SK-N-SH (cell line): ENCODE measurements around the gene ARID3A. TPM values are rescaled to one million over a fixed set of nuclear protein-coding genes. Genes with fewer than 3 reads are reported as not detected.

Source experiments
- CTCF ChIA-PET: fragments of 300-600, 350-600 bp; formaldehyde crosslinking; extraction: SDS; loops from one replicate; lab custom pipeline; 2021; lab: Yijun Ruan, JAX
- POLR2A ChIA-PET: fragments of 350-600 bp; sonication (Branson Sonifier 250); formaldehyde crosslinking; extraction: SDS; loops from one replicate; lab custom pipeline; 2020; ENCODE audit warnings: antibody characterized with exemption, inconsistent platforms; lab: Yijun Ruan, JAX
- DNase-seq: peaks from one replicate; pipeline ENCODE4 v3.0.0; 2012
- H2AFZ ChIP-seq: fragments of 200-600 bp; sonication (generic); 2 replicates; pipeline ENCODE4 v1.8.1; 2016; ENCODE audit warnings: antibody characterized with exemption, mild to moderate bottlenecking, low read depth
- H3F3A ChIP-seq: fragments of 200-600 bp; sonication (generic); replicated peaks from 2 replicates; pipeline ENCODE3; 2016; ENCODE audit warnings: antibody characterized with exemption, mild to moderate bottlenecking; ENCODE audit not compliant: insufficient read depth
- H3K27ac ChIP-seq, 2 experiments: fragments of 200-500 bp in 1 of 2; fragments of 200-600 bp in 1 of 2; sonication (Bioruptor generic) in 1 of 2; sonication (generic), shearing (Covaris generic) in 1 of 2; 2 replicates each; pipeline versions ENCODE4 v1.5.1 to v1.6.1; 2014 to 2016; ENCODE audit warnings: low read depth in 2 of 2, inconsistent platforms in 1 of 2, low read length in 1 of 2, mild to moderate bottlenecking in 1 of 2, mixed read lengths in 1 of 2
- H3K27me3 ChIP-seq: fragments of 200-600 bp; sonication (generic), shearing (Covaris generic); 2 replicates; pipeline ENCODE4 v1.6.1; 2016; ENCODE audit warnings: mixed run types; ENCODE audit not compliant: insufficient read depth
- H3K36me3 ChIP-seq, 2 experiments: fragments of 200-500 bp in 1 of 2; fragments of 200-600 bp in 1 of 2; sonication (Bioruptor generic) in 1 of 2; sonication (generic) in 1 of 2; replicated peaks in 1 of 2; 2 replicates each; pipeline versions ENCODE3 to v1.5.1; 2014 to 2016; ENCODE audit warnings: low read length in 1 of 2, mild to moderate bottlenecking in 1 of 2; ENCODE audit not compliant: insufficient read depth in 2 of 2, control insufficient read depth in 1 of 2
- H3K4me1 ChIP-seq, 2 experiments: fragments of 200-500 bp in 1 of 2; fragments of 200-600 bp in 1 of 2; sonication (Bioruptor generic) in 1 of 2; sonication (generic), shearing (Covaris generic) in 1 of 2; 2 replicates each; pipeline versions ENCODE4 v1.5.1 to v1.6.1; 2014 to 2016; ENCODE audit warnings: low read depth in 1 of 2, low read length in 1 of 2, mixed run types in 1 of 2; ENCODE audit not compliant: insufficient read depth in 2 of 2, control insufficient read depth in 1 of 2
- H3K4me2 ChIP-seq: fragments of 200-600 bp; sonication (generic), shearing (Covaris generic); 2 replicates; pipeline ENCODE4 v1.6.1; 2017; ENCODE audit warnings: mixed run types
- H3K4me3 ChIP-seq, 2 experiments: fragments of 200-500 bp in 1 of 2; fragments of 200-600 bp in 1 of 2; sonication (Bioruptor generic) in 1 of 2; sonication (generic), shearing (Covaris generic) in 1 of 2; 2 replicates each; pipeline versions ENCODE4 v1.5.1 to v1.8.1; 2014 to 2016; ENCODE audit warnings: low read depth in 2 of 2, inconsistent platforms in 1 of 2, low read length in 1 of 2, mild to moderate bottlenecking in 1 of 2, mixed read lengths in 1 of 2, moderate library complexity in 1 of 2
- H3K79me2 ChIP-seq: fragments of 200-600 bp; sonication (generic); 2 replicates; pipeline ENCODE4 v1.8.1; 2017; ENCODE audit warnings: mild to moderate bottlenecking; ENCODE audit not compliant: insufficient read depth
- H3K9ac ChIP-seq: fragments of 200-600 bp; sonication (generic); 2 replicates; pipeline ENCODE4 v1.6.1; 2017; ENCODE audit warnings: mixed run types
- H3K9me2 ChIP-seq: fragments of 200-600 bp; sonication (generic); 2 replicates; pipeline ENCODE4 v1.6.1; 2017; ENCODE audit warnings: mixed run types
- H3K9me3 ChIP-seq: fragments of 200-600 bp; sonication (generic); 2 replicates; pipeline ENCODE4 v1.6.1; 2017; ENCODE audit warnings: mixed run types, mild to moderate bottlenecking, moderate library complexity
- H4K20me1 ChIP-seq: fragments of 200-600 bp; sonication (generic); 2 replicates; pipeline ENCODE4 v1.6.1; 2017; ENCODE audit warnings: mild to moderate bottlenecking, mixed run types; ENCODE audit not compliant: insufficient read depth
- EP300 ChIP-seq, 2 experiments: IDR thresholded peaks; 2 replicates each; pipeline versions ENCODE4 v1.4.0 to v1.6.1; 2012; ENCODE audit warnings: borderline replicate concordance in 1 of 2, low read depth in 1 of 2, low read length in 1 of 2
- EZH2phosphoT487 ChIP-seq: fragments of 200-600 bp; sonication (generic); IDR thresholded peaks from 2 replicates; pipeline ENCODE4 v1.6.1; 2017; ENCODE audit warnings: low read depth, mixed run types, mild to moderate bottlenecking, antibody characterized with exemption, moderate library complexity, borderline replicate concordance
- FOSL2 ChIP-seq: IDR thresholded peaks from 2 replicates; pipeline ENCODE4 v1.4.0; 2012; ENCODE audit warnings: low read depth, mild to moderate bottlenecking, moderate library complexity, borderline replicate concordance
- MEF2A ChIP-seq: IDR thresholded peaks from 2 replicates; pipeline ENCODE4 v1.4.0; 2012; ENCODE audit warnings: low read depth, borderline replicate concordance
- NFIC ChIP-seq: IDR thresholded peaks from 2 replicates; pipeline ENCODE4 v1.4.0; 2012; ENCODE audit warnings: borderline replicate concordance
- NRF1 ChIP-seq: IDR thresholded peaks from 2 replicates; pipeline ENCODE4 v1.6.1; 2012; ENCODE audit warnings: low read depth, mild to moderate bottlenecking, low read length
- POLR2AphosphoS5 ChIP-seq: IDR thresholded peaks from 2 replicates; pipeline ENCODE4 v1.6.1; 2012; ENCODE audit warnings: low read depth, low read length
- TCF12 ChIP-seq: IDR thresholded peaks from 2 replicates; pipeline ENCODE4 v1.4.0; 2012
- YY1 ChIP-seq: IDR thresholded peaks from 2 replicates; pipeline ENCODE4 v1.4.0; 2012; ENCODE audit warnings: low read depth, mild to moderate bottlenecking
- WGBS: methylation state at CpG from one replicate; pipeline ENCODE4 v1.1.6; 2017; ENCODE audit warnings: low lambda C conversion rate; 5-methylcytosine and 5-hydroxymethylcytosine counted together
- polyA plus RNA-seq, 3 experiments: library from polyadenylated mRNA; depleted of rRNA; stranded (reverse); fragments of >200 nt; gene quantifications; 2 replicates each; pipeline ENCODE4 v1.2.3, GENCODE V29; 2012
- TF ChIP-seq, protein P1 (sequence below): fragments of 200-600 bp; sonication (generic); IDR thresholded peaks from 2 replicates; pipeline ENCODE4 v1.6.1; 2017; ENCODE audit warnings: antibody characterized with exemption, mild to moderate bottlenecking, moderate library complexity
- TF ChIP-seq, protein P2 (sequence below): IDR thresholded peaks from 2 replicates; pipeline ENCODE4 v1.4.0; 2012; ENCODE audit warnings: low read depth, borderline replicate concordance
- TF ChIP-seq, protein P3 (sequence below): IDR thresholded peaks from 2 replicates; pipeline ENCODE4 v1.6.1; 2012; ENCODE audit warnings: mild to moderate bottlenecking, low read depth, low read length, moderate library complexity
- TF ChIP-seq, protein P4 (sequence below): IDR thresholded peaks from 2 replicates; pipeline ENCODE4 v1.4.0; 2012; ENCODE audit warnings: low read depth
- TF ChIP-seq, protein P5 (sequence below): fragments of 150-350 bp; IDR thresholded peaks from 2 replicates; pipeline ENCODE4 v1.6.1; 2017; ENCODE audit warnings: antibody characterized with exemption, low read length, low read depth, borderline replicate concordance
- TF ChIP-seq, protein P6 (sequence below): IDR thresholded peaks from 2 replicates; pipeline ENCODE4 v1.4.0; 2012; ENCODE audit warnings: low read depth, borderline replicate concordance

The ARID3A gene
- polyA plus RNA-seq, 1 of the 3 experiments (the other 2 are of a cell fraction), result 8.6 TPM

DNA sequence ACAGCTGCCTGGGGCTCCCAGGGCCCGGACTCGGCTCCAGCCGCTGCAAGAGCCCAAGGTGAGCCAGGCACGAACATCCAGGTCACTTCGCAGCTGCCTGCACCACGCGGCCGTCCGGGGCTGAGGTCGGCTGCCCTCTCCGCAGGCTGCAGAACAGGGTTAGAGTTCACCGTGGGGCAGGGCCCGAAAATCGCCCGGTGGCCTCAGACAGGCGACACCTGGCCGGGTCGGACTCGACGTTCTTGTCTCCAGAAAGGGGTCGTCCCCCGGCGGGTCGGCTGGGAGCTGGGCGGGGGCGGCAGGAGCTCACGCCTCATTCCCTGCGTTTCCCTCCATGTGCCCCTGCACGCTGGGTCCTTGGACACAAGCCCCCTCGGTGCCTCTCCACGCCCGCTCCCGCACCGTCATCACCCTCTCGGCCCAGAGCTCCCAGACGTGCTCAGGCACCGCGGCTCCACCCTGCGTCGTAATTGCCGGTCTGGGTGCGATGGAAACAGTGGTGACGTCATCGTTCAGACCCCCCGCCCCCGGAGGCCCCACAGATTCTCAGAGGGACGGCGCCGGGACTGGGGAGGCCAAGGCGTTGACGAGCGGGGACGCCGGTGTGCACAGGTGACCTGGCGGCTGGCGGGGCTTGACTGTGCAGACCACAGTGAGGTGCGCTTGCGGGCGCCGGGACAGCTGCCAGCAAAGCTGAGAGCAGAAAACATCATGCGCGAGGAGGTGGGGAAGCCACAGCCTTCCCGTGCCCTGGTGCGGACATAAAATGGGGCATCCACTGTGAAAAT, 70.4 kb downstream of the ARID3A start:
- no peak overlapping the region for H2AFZ ChIP-seq
- peaks cover 0 to 21% of the 10 kb centered on the region in 2 experiments for H3K36me3 ChIP-seq
- H4K20me1 ChIP-seq, result 0 out of 2 replicates have a peak, but pooled peaks cover 6% of the 10 kb centered on the region
- POLR2A ChIA-PET, result interaction anchor here (0.5 to 3.9 kb wide), 4 partner anchors 11 to 273 kb away, joined by 3 to 23 read pairs (median 4); partner anchors contain the start of genes CIRBP and WDR18
- TF ChIP-seq FOSL2 (peak; percentile 14; the same call in 1 of the 2 replicates), POLR2AphosphoS5 (no peak), YY1 (no peak), EP300 (IDR thresholded peaks at IDR 0.05; ENCODE audit: borderline replicate concordance in 1 of 2, low read depth in 1 of 2, low read length in 1 of 2) (no peak), NRF1 (0 out of 2 replicates have a peak, but pooled peaks have one; percentile 5)
- TF ChIP-seq, protein P1, sequence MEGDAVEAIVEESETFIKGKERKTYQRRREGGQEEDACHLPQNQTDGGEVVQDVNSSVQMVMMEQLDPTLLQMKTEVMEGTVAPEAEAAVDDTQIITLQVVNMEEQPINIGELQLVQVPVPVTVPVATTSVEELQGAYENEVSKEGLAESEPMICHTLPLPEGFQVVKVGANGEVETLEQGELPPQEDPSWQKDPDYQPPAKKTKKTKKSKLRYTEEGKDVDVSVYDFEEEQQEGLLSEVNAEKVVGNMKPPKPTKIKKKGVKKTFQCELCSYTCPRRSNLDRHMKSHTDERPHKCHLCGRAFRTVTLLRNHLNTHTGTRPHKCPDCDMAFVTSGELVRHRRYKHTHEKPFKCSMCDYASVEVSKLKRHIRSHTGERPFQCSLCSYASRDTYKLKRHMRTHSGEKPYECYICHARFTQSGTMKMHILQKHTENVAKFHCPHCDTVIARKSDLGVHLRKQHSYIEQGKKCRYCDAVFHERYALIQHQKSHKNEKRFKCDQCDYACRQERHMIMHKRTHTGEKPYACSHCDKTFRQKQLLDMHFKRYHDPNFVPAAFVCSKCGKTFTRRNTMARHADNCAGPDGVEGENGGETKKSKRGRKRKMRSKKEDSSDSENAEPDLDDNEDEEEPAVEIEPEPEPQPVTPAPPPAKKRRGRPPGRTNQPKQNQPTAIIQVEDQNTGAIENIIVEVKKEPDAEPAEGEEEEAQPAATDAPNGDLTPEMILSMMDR, result no peak
- peak overlapping the region; percentile 75 for H3K4me2 ChIP-seq
- H3K27ac ChIP-seq, result no peak overlapping the region
- CTCF ChIA-PET, result interaction anchor here (0.5 to 3.2 kb wide), 12 partner anchors 8 to 227 kb away, joined by 3 to 18 read pairs (median 4); partner anchors contain the start of gene WDR18
- 12% methylated on average over 20 of the region's 64 CpGs for WGBS
- H3K9me3 ChIP-seq, result no peaks in the 10 kb centered on the region
- no peak overlapping the region for H3K9ac ChIP-seq
- H3F3A ChIP-seq, result peaks cover 8% of the 10 kb centered on the region
- no peaks in the 10 kb centered on the region for H3K79me2 ChIP-seq
- H3K27me3 ChIP-seq, result peaks cover 36% of the 10 kb centered on the region; the same call in 1 of the 2 replicates
- DNase-seq, result peak; percentile 83
- H3K4me1 ChIP-seq, result peaks cover 0 to 9% of the 10 kb centered on the region in 2 experiments; a peak in 1 of 4 replicates
- H3K4me3 ChIP-seq, result peak overlapping the region; percentile 13 to 28; a peak in 2 of 4 replicates
- H3K9me2 ChIP-seq, result no peaks in the 10 kb centered on the region

DNA sequence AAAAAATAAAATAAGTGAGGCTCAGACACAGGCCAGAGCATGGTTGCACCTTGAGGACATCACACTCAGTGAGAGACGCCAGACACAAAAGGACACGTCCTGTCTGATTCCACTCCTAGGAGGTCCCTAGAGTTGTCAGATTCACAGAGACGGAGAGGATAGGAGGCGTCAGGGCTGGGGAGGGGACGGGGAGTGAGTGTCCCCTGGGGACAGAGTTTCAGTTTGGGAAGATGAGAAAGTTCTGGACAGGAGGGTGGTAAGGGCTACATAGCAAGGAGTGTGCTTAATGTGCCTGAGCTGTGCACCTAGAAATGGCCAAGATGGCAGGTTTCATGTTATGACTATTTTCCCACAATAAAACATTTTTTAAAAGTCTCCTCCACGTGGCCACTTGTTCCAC, 72.2 kb downstream of the ARID3A start:
- no peaks in the 10 kb centered on the region for H3K9me2 ChIP-seq
- peaks cover 17% of the 10 kb centered on the region for H3F3A ChIP-seq
- H3K4me1 ChIP-seq, result peaks cover 0 to 10% of the 10 kb centered on the region in 2 experiments; a peak in 1 of 4 replicates
- H3K4me2 ChIP-seq, result no peak overlapping the region; the same call in 1 of the 2 replicates
- no peak overlapping the region for H3K27ac ChIP-seq
- no peaks in the 10 kb centered on the region for H4K20me1 ChIP-seq
- H3K9ac ChIP-seq, result no peak overlapping the region
- H3K79me2 ChIP-seq, result no peaks in the 10 kb centered on the region
- WGBS, result 4% methylated on average over 6 of the region's 6 CpGs
- H3K36me3 ChIP-seq, result peaks cover 0 to 11% of the 10 kb centered on the region in 2 experiments
- no peak overlapping the region for H3K4me3 ChIP-seq
- H3K27me3 ChIP-seq, result peaks cover 44% of the 10 kb centered on the region
- CTCF ChIA-PET, result interaction anchor here (3.2 kb wide), 1 partner anchor 75 kb away, joined by 15 read pairs; no protein-coding TSS in a partner anchor
- POLR2A ChIA-PET, result interaction anchor here (3.9 kb wide), 1 partner anchor 13 kb away, joined by 23 read pairs; the partner anchor contains the start of gene WDR18
- H2AFZ ChIP-seq, result no peak overlapping the region
- DNase-seq, result no peak
- no peaks in the 10 kb centered on the region for H3K9me3 ChIP-seq
- TF ChIP-seq TCF12 (no peak), NFIC (no peak), MEF2A (no peak), YY1 (no peak), EZH2phosphoT487 (no peak)
- TF ChIP-seq, protein P2, sequence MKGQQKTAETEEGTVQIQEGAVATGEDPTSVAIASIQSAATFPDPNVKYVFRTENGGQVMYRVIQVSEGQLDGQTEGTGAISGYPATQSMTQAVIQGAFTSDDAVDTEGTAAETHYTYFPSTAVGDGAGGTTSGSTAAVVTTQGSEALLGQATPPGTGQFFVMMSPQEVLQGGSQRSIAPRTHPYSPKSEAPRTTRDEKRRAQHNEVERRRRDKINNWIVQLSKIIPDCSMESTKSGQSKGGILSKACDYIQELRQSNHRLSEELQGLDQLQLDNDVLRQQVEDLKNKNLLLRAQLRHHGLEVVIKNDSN, result no peak
- TF ChIP-seq, protein P3, sequence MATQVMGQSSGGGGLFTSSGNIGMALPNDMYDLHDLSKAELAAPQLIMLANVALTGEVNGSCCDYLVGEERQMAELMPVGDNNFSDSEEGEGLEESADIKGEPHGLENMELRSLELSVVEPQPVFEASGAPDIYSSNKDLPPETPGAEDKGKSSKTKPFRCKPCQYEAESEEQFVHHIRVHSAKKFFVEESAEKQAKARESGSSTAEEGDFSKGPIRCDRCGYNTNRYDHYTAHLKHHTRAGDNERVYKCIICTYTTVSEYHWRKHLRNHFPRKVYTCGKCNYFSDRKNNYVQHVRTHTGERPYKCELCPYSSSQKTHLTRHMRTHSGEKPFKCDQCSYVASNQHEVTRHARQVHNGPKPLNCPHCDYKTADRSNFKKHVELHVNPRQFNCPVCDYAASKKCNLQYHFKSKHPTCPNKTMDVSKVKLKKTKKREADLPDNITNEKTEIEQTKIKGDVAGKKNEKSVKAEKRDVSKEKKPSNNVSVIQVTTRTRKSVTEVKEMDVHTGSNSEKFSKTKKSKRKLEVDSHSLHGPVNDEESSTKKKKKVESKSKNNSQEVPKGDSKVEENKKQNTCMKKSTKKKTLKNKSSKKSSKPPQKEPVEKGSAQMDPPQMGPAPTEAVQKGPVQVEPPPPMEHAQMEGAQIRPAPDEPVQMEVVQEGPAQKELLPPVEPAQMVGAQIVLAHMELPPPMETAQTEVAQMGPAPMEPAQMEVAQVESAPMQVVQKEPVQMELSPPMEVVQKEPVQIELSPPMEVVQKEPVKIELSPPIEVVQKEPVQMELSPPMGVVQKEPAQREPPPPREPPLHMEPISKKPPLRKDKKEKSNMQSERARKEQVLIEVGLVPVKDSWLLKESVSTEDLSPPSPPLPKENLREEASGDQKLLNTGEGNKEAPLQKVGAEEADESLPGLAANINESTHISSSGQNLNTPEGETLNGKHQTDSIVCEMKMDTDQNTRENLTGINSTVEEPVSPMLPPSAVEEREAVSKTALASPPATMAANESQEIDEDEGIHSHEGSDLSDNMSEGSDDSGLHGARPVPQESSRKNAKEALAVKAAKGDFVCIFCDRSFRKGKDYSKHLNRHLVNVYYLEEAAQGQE, result no peak
- TF ChIP-seq, protein P4, sequence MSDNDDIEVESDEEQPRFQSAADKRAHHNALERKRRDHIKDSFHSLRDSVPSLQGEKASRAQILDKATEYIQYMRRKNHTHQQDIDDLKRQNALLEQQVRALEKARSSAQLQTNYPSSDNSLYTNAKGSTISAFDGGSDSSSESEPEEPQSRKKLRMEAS, result no peak
- TF ChIP-seq, protein P5, sequence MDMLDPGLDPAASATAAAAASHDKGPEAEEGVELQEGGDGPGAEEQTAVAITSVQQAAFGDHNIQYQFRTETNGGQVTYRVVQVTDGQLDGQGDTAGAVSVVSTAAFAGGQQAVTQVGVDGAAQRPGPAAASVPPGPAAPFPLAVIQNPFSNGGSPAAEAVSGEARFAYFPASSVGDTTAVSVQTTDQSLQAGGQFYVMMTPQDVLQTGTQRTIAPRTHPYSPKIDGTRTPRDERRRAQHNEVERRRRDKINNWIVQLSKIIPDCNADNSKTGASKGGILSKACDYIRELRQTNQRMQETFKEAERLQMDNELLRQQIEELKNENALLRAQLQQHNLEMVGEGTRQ, result no peak
- TF ChIP-seq, protein P6, sequence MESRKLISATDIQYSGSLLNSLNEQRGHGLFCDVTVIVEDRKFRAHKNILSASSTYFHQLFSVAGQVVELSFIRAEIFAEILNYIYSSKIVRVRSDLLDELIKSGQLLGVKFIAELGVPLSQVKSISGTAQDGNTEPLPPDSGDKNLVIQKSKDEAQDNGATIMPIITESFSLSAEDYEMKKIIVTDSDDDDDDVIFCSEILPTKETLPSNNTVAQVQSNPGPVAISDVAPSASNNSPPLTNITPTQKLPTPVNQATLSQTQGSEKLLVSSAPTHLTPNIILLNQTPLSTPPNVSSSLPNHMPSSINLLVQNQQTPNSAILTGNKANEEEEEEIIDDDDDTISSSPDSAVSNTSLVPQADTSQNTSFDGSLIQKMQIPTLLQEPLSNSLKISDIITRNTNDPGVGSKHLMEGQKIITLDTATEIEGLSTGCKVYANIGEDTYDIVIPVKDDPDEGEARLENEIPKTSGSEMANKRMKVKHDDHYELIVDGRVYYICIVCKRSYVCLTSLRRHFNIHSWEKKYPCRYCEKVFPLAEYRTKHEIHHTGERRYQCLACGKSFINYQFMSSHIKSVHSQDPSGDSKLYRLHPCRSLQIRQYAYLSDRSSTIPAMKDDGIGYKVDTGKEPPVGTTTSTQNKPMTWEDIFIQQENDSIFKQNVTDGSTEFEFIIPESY, result no peak
